ENCODE data around the gene ITGB1BP2. TPM values are rescaled to one million over a fixed set of nuclear protein-coding genes. Genes with fewer than 3 reads are reported as not detected.
"Not testable (repeated sequence)": the region's sequence is repeated elsewhere in the genome, so short reads cannot be mapped to it uniquely, and the experiment has no call there.

Gene ITGB1BP2
- polyA plus RNA-seq, 3 donors, result 1.2 to 1.3 (median 1.2) TPM

GRCh38 chrX:71300495-71300894 lies 1.1 kb upstream of the ITGB1BP2 start:
- not testable (repeated sequence) for DNase-seq (ENCODE audit: low read depth in 3 of 3, low spot score in 2 of 3)

- DNase-seq (ENCODE audit: low read depth in 3 of 3, low spot score in 2 of 3), result no peak
These were observed 1.1 kb downstream of the ITGB1BP2 start for GRCh38 chrX:71302461-71303213.

- no peak for DNase-seq (ENCODE audit: low read depth in 3 of 3, low spot score in 2 of 3)
These were observed 3.0 kb downstream of the ITGB1BP2 start for GRCh38 chrX:71304561-71304960.

- no peak for DNase-seq (ENCODE audit: low read depth in 3 of 3, low spot score in 2 of 3)
These were observed 14.4 kb downstream of the ITGB1BP2 start for GRCh38 chrX:71315917-71316316.

GRCh38 chrX:71316959-71317358 lies 15.4 kb downstream of the ITGB1BP2 start:
- not testable (repeated sequence) for DNase-seq (ENCODE audit: low read depth in 3 of 3, low spot score in 2 of 3)

- DNase-seq (ENCODE audit: low read depth in 3 of 3, low spot score in 2 of 3), result no peak
These were observed 18.6 kb downstream of the ITGB1BP2 start for GRCh38 chrX:71320126-71320525.

GRCh38 chrX:71321731-71322130 lies 20.2 kb downstream of the ITGB1BP2 start:
- DNase-seq (ENCODE audit: low read depth in 3 of 3, low spot score in 2 of 3), result no peak

- DNase-seq (ENCODE audit: low read depth in 3 of 3, low spot score in 2 of 3), result not testable (repeated sequence)
These were observed 22.9 kb downstream of the ITGB1BP2 start for GRCh38 chrX:71324452-71324851.

GRCh38 chrX:71326394-71326793 lies 24.8 kb downstream of the ITGB1BP2 start:
- no peak for DNase-seq (ENCODE audit: low read depth in 3 of 3, low spot score in 2 of 3)

- DNase-seq (ENCODE audit: low read depth in 3 of 3, low spot score in 2 of 3), result not testable (repeated sequence)
These were observed 47.7 kb downstream of the ITGB1BP2 start for GRCh38 chrX:71349151-71349665.

GRCh38 chrX:71349867-71350266 lies 48.3 kb downstream of the ITGB1BP2 start:
- not testable (repeated sequence) for DNase-seq (ENCODE audit: low read depth in 3 of 3, low spot score in 2 of 3)

GRCh38 chrX:71352439-71352838 lies 50.9 kb downstream of the ITGB1BP2 start:
- not testable (repeated sequence) for DNase-seq (ENCODE audit: low read depth in 3 of 3, low spot score in 2 of 3)

Other genes with a start within 250 kb of the ITGB1BP2 start
- 10 to 100 TPM; 49.9 to 54.3 (median 53.7) TPM for gene SNX12, start 233.4 kb upstream of the ITGB1BP2 start, polyA plus RNA-seq (ENCODE audit: insufficient read length in 3 of 3)
- 10 to 100 TPM; 22.5 to 26.0 (median 23.8) TPM for gene FOXO4, start 205.9 kb upstream of the ITGB1BP2 start, polyA plus RNA-seq (ENCODE audit: insufficient read length in 3 of 3)
- under 1 TPM in 1 of 3 donors, not detected in 2; 0.69 TPM for gene CXorf65, start 195.0 kb upstream of the ITGB1BP2 start, polyA plus RNA-seq (ENCODE audit: insufficient read length in 3 of 3)
- gene IL2RG, start 190.2 kb upstream of the ITGB1BP2 start, polyA plus RNA-seq (ENCODE audit: insufficient read length in 3 of 3), result 1 to 10 TPM; 1.0 to 1.4 (median 1.2) TPM
- gene MED12, start 183.2 kb upstream of the ITGB1BP2 start, polyA plus RNA-seq (ENCODE audit: insufficient read length in 3 of 3), result 10 to 100 TPM; 32.0 to 35.3 (median 35.1) TPM
- gene NLGN3, start 156.9 kb upstream of the ITGB1BP2 start, polyA plus RNA-seq (ENCODE audit: insufficient read length in 3 of 3), result 1 to 10 TPM; 3.8 to 4.4 (median 3.9) TPM
- 10 to 100 TPM; 43.3 to 54.0 (median 47.1) TPM for gene GJB1, start 78.5 kb upstream of the ITGB1BP2 start, polyA plus RNA-seq (ENCODE audit: insufficient read length in 3 of 3)
- gene ZMYM3, start 47.6 kb upstream of the ITGB1BP2 start, polyA plus RNA-seq (ENCODE audit: insufficient read length in 3 of 3), result 10 to 100 TPM; 50.6 to 56.7 (median 54.0) TPM
- 100 to 1,000 TPM; 614 to 653 (median 631) TPM for gene NONO, start 18.1 kb upstream of the ITGB1BP2 start, polyA plus RNA-seq (ENCODE audit: insufficient read length in 3 of 3)
- gene TAF1, start 64.6 kb downstream of the ITGB1BP2 start, polyA plus RNA-seq (ENCODE audit: insufficient read length in 3 of 3), result 10 to 100 TPM; 43.4 to 47.4 (median 45.8) TPM
- 100 to 1,000 TPM; 160 to 210 (median 176) TPM for gene OGT, start 231.4 kb downstream of the ITGB1BP2 start, polyA plus RNA-seq (ENCODE audit: insufficient read length in 3 of 3)

Data from right renal cortex interstitium (tissue), 3 donors.